H9 (cell line): ENCODE measurements around the gene OGFOD3. TPM values are rescaled to one million over a fixed set of nuclear protein-coding genes. Genes with fewer than 3 reads are reported as not detected.

Experiments used
- DNase-seq: peaks from one replicate; pipeline ENCODE4 v3.0.0-alpha.2; 2017
- H2AFZ ChIP-seq: one replicate; pipeline ENCODE4 v1.6.1; 2013; ENCODE audit warnings: mild to moderate bottlenecking, low read length, control low read depth, moderate library complexity
- H2AK5ac ChIP-seq: 2 replicates; pipeline ENCODE4 v1.6.1; 2013; ENCODE audit warnings: low read length, control low read depth, mixed read lengths; ENCODE audit not compliant: insufficient read length
- H2BK120ac ChIP-seq: one replicate; pipeline ENCODE4 v1.6.1; 2013; ENCODE audit warnings: low read depth, mild to moderate bottlenecking, low read length, control low read depth, inconsistent platforms; ENCODE audit not compliant: poor library complexity, severe bottlenecking
- H2BK12ac ChIP-seq: 2 replicates; pipeline ENCODE4 v1.6.1; 2013; ENCODE audit warnings: low read length, control low read depth, mixed read lengths, low read depth; ENCODE audit not compliant: insufficient read length
- H2BK15ac ChIP-seq: 2 replicates; pipeline ENCODE4 v1.6.1; 2013; ENCODE audit warnings: low read depth, low read length, control low read depth
- H2BK20ac ChIP-seq: one replicate; pipeline ENCODE4 v1.6.1; 2013; ENCODE audit warnings: low read depth, mild to moderate bottlenecking, low read length, control low read depth, inconsistent platforms; ENCODE audit not compliant: poor library complexity, severe bottlenecking
- H2BK5ac ChIP-seq: 2 replicates; pipeline ENCODE4 v1.6.1; 2013; ENCODE audit warnings: low read length, control low read depth, mixed read lengths; ENCODE audit not compliant: insufficient read length
- H3K14ac ChIP-seq: 2 replicates; pipeline ENCODE4 v1.6.1; 2013; ENCODE audit warnings: low read length, control low read depth; ENCODE audit not compliant: insufficient read depth
- H3K18ac ChIP-seq: 2 replicates; pipeline ENCODE4 v1.6.1; 2013; ENCODE audit warnings: low read depth, mild to moderate bottlenecking, mixed read lengths, low read length, control low read depth; ENCODE audit not compliant: insufficient read length
- H3K23ac ChIP-seq: 2 replicates; pipeline ENCODE4 v1.6.1; 2013; ENCODE audit warnings: low read length, control low read depth, mixed read lengths, low read depth; ENCODE audit not compliant: insufficient read length
- H3K23me2 ChIP-seq: 2 replicates; pipeline ENCODE4 v1.6.1; 2013; ENCODE audit warnings: low read depth, mild to moderate bottlenecking, mixed read lengths, low read length, control low read depth; ENCODE audit not compliant: insufficient read length, poor library complexity, severe bottlenecking
- H3K27ac ChIP-seq: 2 replicates; pipeline ENCODE4 v1.5.1; 2013; ENCODE audit warnings: low read length, control low read depth, mixed read lengths, low read depth; ENCODE audit not compliant: insufficient read length
- H3K27me3 ChIP-seq: 2 replicates; pipeline ENCODE4 v1.6.1; 2013; ENCODE audit warnings: low read length, control low read depth, inconsistent platforms; ENCODE audit not compliant: insufficient read depth
- H3K4ac ChIP-seq: 2 replicates; pipeline ENCODE4 v1.6.1; 2013; ENCODE audit warnings: low read depth, mild to moderate bottlenecking, control low read depth, inconsistent platforms, low read length, moderate library complexity
- H3K4me1 ChIP-seq: 2 replicates; pipeline ENCODE4 v1.6.1; 2013; ENCODE audit warnings: low read length, control low read depth, inconsistent platforms; ENCODE audit not compliant: insufficient read depth
- H3K4me2 ChIP-seq: 2 replicates; pipeline ENCODE4 v1.6.1; 2013; ENCODE audit warnings: low read length, control low read depth, mixed read lengths; ENCODE audit not compliant: insufficient read length, insufficient read depth
- H3K56ac ChIP-seq: 2 replicates; pipeline ENCODE4 v1.6.1; 2013; ENCODE audit warnings: low read depth, mild to moderate bottlenecking, mixed read lengths, low read length, control low read depth; ENCODE audit not compliant: insufficient read length
- H3K79me1 ChIP-seq: 2 replicates; pipeline ENCODE4 v1.6.1; 2013; ENCODE audit warnings: low read depth, mild to moderate bottlenecking, moderate library complexity, low read length, control low read depth, inconsistent platforms; ENCODE audit not compliant: insufficient read depth, poor library complexity, severe bottlenecking
- H3K79me2 ChIP-seq: 2 replicates; pipeline ENCODE4 v1.6.1; 2013; ENCODE audit warnings: low read length, control low read depth, inconsistent platforms; ENCODE audit not compliant: insufficient read depth
- H3K9ac ChIP-seq: 2 replicates; pipeline ENCODE4 v1.6.1; 2013; ENCODE audit warnings: low read length, control low read depth, mixed read lengths; ENCODE audit not compliant: insufficient read length; ENCODE audit errors: extremely low read depth
- H3K9me3 ChIP-seq: one replicate; pipeline ENCODE4 v1.6.1; 2013; ENCODE audit warnings: low read depth, low read length, inconsistent platforms; ENCODE audit not compliant: control insufficient read depth
- H3T11ph ChIP-seq: one replicate; pipeline ENCODE4 v1.6.1; 2013; ENCODE audit warnings: mild to moderate bottlenecking, low read length, control low read depth, inconsistent platforms
- H4K20me1 ChIP-seq: one replicate; pipeline ENCODE4 v1.6.1; 2013; ENCODE audit not compliant: control insufficient read depth, insufficient read length, insufficient read depth
- H4K5ac ChIP-seq: 2 replicates; pipeline ENCODE4 v1.6.1; 2013; ENCODE audit warnings: low read depth, mild to moderate bottlenecking, mixed read lengths, low read length, control low read depth; ENCODE audit not compliant: insufficient read length
- H4K8ac ChIP-seq: replicated peaks from 2 replicates; pipeline ENCODE4 v1.6.1; 2013; ENCODE audit warnings: low read length, control low read depth, mixed read lengths, low read depth; ENCODE audit not compliant: insufficient read length
- H4K91ac ChIP-seq: 2 replicates; pipeline ENCODE4 v1.6.1; 2013; ENCODE audit warnings: low read depth, mild to moderate bottlenecking, moderate library complexity, mixed read lengths, low read length, control low read depth; ENCODE audit not compliant: insufficient read length
- H3K27ac Mint-ChIP-seq, 3 experiments: 2 replicates in 2 of 3; 3 replicates in 1 of 3; pipeline ENCODE4 v1.8.0; 2020 to 2021; ENCODE audit warnings: mixed read lengths in 3 of 3, mild to moderate bottlenecking in 1 of 3, moderate library complexity in 1 of 3
- H3K27me3 Mint-ChIP-seq: 2 replicates; pipeline ENCODE4 v1.8.0; 2021; ENCODE audit warnings: low read depth, mild to moderate bottlenecking, moderate library complexity, mixed read lengths
- H3K36me3 Mint-ChIP-seq, 3 experiments: 2 replicates in 2 of 3; 3 replicates in 1 of 3; pipeline ENCODE4 v1.8.0; 2020 to 2021; ENCODE audit warnings: low read depth in 3 of 3, mixed read lengths in 3 of 3; ENCODE audit not compliant: insufficient read depth in 1 of 3
- H3K4me1 Mint-ChIP-seq, 2 experiments: 2 replicates each; pipeline ENCODE4 v1.8.0; 2020; ENCODE audit warnings: mixed read lengths in 2 of 2
- H3K4me3 Mint-ChIP-seq, 2 experiments: 2 replicates in 1 of 2; 3 replicates in 1 of 2; pipeline ENCODE4 v1.8.0; 2020 to 2021; ENCODE audit warnings: mild to moderate bottlenecking in 2 of 2, mixed read lengths in 2 of 2, moderate library complexity in 1 of 2
- H3K9me3 Mint-ChIP-seq, 2 experiments: 2 replicates in 1 of 2; 3 replicates in 1 of 2; pipeline ENCODE4 v1.8.0; 2020; ENCODE audit warnings: mild to moderate bottlenecking in 2 of 2, mixed read lengths in 2 of 2, moderate library complexity in 1 of 2
- CTCF ChIP-seq: fragments of 200-600 bp; sonication (generic); conservative IDR thresholded peaks from 3 replicates; pipeline ENCODE4 v1.8.0; 2021; ENCODE audit warnings: antibody characterized with exemption, mild to moderate bottlenecking
- WGBS: extraction: QIAGEN DNeasy Blood & Tissue Kit; methylation state at CpG from one replicate; pipeline ENCODE4 v1.1.7; 2013; ENCODE audit warnings: missing lambda C conversion rate, low lambda C conversion rate, mixed read lengths; ENCODE audit not compliant: insufficient read length; ENCODE audit errors: extremely low coverage; 5-methylcytosine and 5-hydroxymethylcytosine counted together
- total RNA-seq: library from RNA; stranded (reverse); gene quantifications from 2 replicates; pipeline ENCODE4 v1.2.1, GENCODE V29; 2021

Gene OGFOD3
- total RNA-seq, 1 experiment from 2014 or later, result 27.8 TPM

GRCh38 chr17:82392941-82393340, 25.4 kb downstream of the OGFOD3 start:
- Histone ChIP-seq H3K9me3 (no peaks in the 10 kb centered on the region), H3K79me2 (no peaks in the 10 kb centered on the region), H4K5ac (no peak overlapping the region), H3K4me1 (no peaks in the 10 kb centered on the region), H3K4ac (no peak overlapping the region), H4K8ac (no peak overlapping the region), H2AFZ (no peak overlapping the region), H3K27me3 (no peaks in the 10 kb centered on the region), H3K9ac (no peak overlapping the region), H3K27ac (no peak overlapping the region), H4K91ac (no peak overlapping the region), H2AK5ac (no peak overlapping the region), H3K14ac (no peak overlapping the region), H2BK20ac (no peak overlapping the region), H2BK5ac (no peak overlapping the region), H3K79me1 (no peaks in the 10 kb centered on the region), H2BK15ac (no peak overlapping the region), H3K18ac (no peak overlapping the region), H2BK120ac (no peak overlapping the region), H3T11ph (no peak overlapping the region), H4K20me1 (no peaks in the 10 kb centered on the region), H2BK12ac (no peak overlapping the region), H3K23ac (no peak overlapping the region), H3K4me2 (no peak overlapping the region), H3K56ac (no peak overlapping the region), H3K23me2 (no peaks in the 10 kb centered on the region)
- no peak overlapping the region for H3K4me3 Mint-ChIP-seq
- no peak overlapping the region for H3K27ac Mint-ChIP-seq
- DNase-seq, result no peak
- no peaks in the 10 kb centered on the region for H3K4me1 Mint-ChIP-seq
- WGBS, result no CpG with 5 or more reads among the region's 15 CpGs
- no peak for TF ChIP-seq CTCF
- no peaks in the 10 kb centered on the region for H3K9me3 Mint-ChIP-seq
- H3K27me3 Mint-ChIP-seq, result peaks cover 6% of the 10 kb centered on the region
- peaks cover 0 to 13% (median 11%) of the 10 kb centered on the region in 3 experiments; a peak in 4 of 7 replicates for H3K36me3 Mint-ChIP-seq
